K562 (cell line): ENCODE results near the gene RGS9. TPM values are rescaled to one million over a fixed set of nuclear protein-coding genes. Genes with fewer than 3 reads are reported as not detected.

Experiments
- ATAC-seq: fragments of 200-7000 bp; cut with Tn5 transposase; 3 replicates; pipeline ENCODE4 v1.9.1; 2020; ENCODE audit warnings: moderate library complexity
- BruUV-seq: library from RNA; stranded (reverse); fragments of 400-500 nt; replicated peaks from 2 replicates; lab custom pipeline; 2021; lab: Mats Ljungman, UMichigan
- CTCF ChIA-PET: fragments of 300-600 bp; formaldehyde crosslinking; extraction: SDS; loops from one replicate; lab custom pipeline; 2021; ENCODE audit warnings: low intra/inter-chr PET ratio; lab: Yijun Ruan, JAX
- POLR2A ChIA-PET: fragments of 300-600, 350-650 bp; sonication (Branson Sonifier 250); formaldehyde crosslinking; extraction: SDS; loops from one replicate; lab custom pipeline; 2021; ENCODE audit warnings: antibody characterized with exemption, inconsistent platforms; lab: Yijun Ruan, JAX
- DNase-seq, 4 experiments: peaks; one replicate each; pipeline versions ENCODE4 v3.0.0 to v3.0.0-alpha.2; 2011 to 2018; ENCODE audit warnings: low spot score in 3 of 4, mixed read lengths in 3 of 4; ENCODE audit errors: extremely low read depth in 1 of 4
- FAIRE-seq: peaks from 2 replicates; lab custom pipeline; 2011; peaks lifted over from hg19 to GRCh38; lab: Jason Lieb, UNC
- H2AFZ ChIP-seq: 2 replicates; pipeline ENCODE4 v1.6.0; 2011; ENCODE audit warnings: low read depth, low read length, control low read depth, inconsistent platforms
- H3K27ac ChIP-seq: fragments of 200-600 bp; 3 replicates; pipeline ENCODE4 v1.8.0; 2011; ENCODE audit warnings: low read depth, mild to moderate bottlenecking, control low read depth, inconsistent platforms, low read length, moderate library complexity, mixed read lengths; ENCODE audit errors: extremely low read depth
- H3K27me3 ChIP-seq, 2 experiments: fragments of 300-600 bp in 1 of 2; 2 replicates in 1 of 2; 3 replicates in 1 of 2; pipeline versions ENCODE4 v1.6.0 to v1.8.0; 2011; ENCODE audit warnings: inconsistent platforms in 2 of 2, low read length in 2 of 2, mild to moderate bottlenecking in 1 of 2, mixed read lengths in 1 of 2, moderate library complexity in 1 of 2; ENCODE audit not compliant: control insufficient read depth in 2 of 2, insufficient read depth in 2 of 2
- H3K36me3 ChIP-seq: fragments of 300-600 bp; 3 replicates; pipeline ENCODE4 v1.8.0; 2011; ENCODE audit warnings: mild to moderate bottlenecking, low read length, inconsistent platforms; ENCODE audit not compliant: control insufficient read depth, insufficient read depth
- H3K4me1 ChIP-seq, 2 experiments: fragments of 200-600 bp in 1 of 2; replicated peaks in 1 of 2; 2 replicates in 1 of 2; 3 replicates in 1 of 2; pipeline versions ENCODE4 v1.5.1 to v1.8.0; 2011; ENCODE audit warnings: inconsistent platforms in 2 of 2, low read length in 2 of 2, mild to moderate bottlenecking in 1 of 2, mixed read lengths in 1 of 2, moderate library complexity in 1 of 2; ENCODE audit not compliant: control insufficient read depth in 2 of 2, insufficient read depth in 2 of 2
- H3K4me2 ChIP-seq: 2 replicates; pipeline ENCODE4 v1.6.1; 2011; ENCODE audit warnings: low read length, control low read depth, inconsistent platforms, mixed read lengths; ENCODE audit not compliant: insufficient read depth
- H3K4me3 ChIP-seq: fragments of 200-600 bp; sonication (generic), shearing (Covaris generic); 2 replicates; pipeline ENCODE4 v1.5.1; 2016; ENCODE audit warnings: control low read depth, inconsistent platforms
- H3K79me2 ChIP-seq: fragments of 200-600 bp; 3 replicates; pipeline ENCODE4 v1.8.0; 2011; ENCODE audit warnings: low read length, inconsistent platforms; ENCODE audit not compliant: control insufficient read depth, insufficient read depth
- H3K9ac ChIP-seq, 2 experiments: 2 replicates each; pipeline versions ENCODE4 v1.6.0 to v1.6.1; 2011; ENCODE audit warnings: low read depth in 2 of 2, low read length in 2 of 2, control low read depth in 1 of 2, inconsistent platforms in 1 of 2, mild to moderate bottlenecking in 1 of 2, mixed read lengths in 1 of 2; ENCODE audit not compliant: insufficient read depth in 1 of 2
- H3K9me1 ChIP-seq: one replicate; pipeline ENCODE4 v1.6.0; 2011; ENCODE audit warnings: inconsistent platforms, mild to moderate bottlenecking, low read length, moderate library complexity; ENCODE audit not compliant: control insufficient read depth, insufficient read depth
- H3K9me3 ChIP-seq: replicated peaks from 2 replicates; pipeline ENCODE4 v1.5.1; 2011; ENCODE audit warnings: low read depth, low read length, inconsistent platforms; ENCODE audit not compliant: control insufficient read depth, insufficient read depth
- H4K20me1 ChIP-seq: replicated peaks from 2 replicates; pipeline ENCODE4 v1.6.1; 2011; ENCODE audit warnings: low read length, inconsistent platforms, mixed read lengths; ENCODE audit not compliant: control insufficient read depth, insufficient read depth
- HINFP ChIP-seq: fragments of 450-650 bp; conservative IDR thresholded peaks from 2 replicates; pipeline ENCODE4 v1.6.1; 2016; ENCODE audit warnings: missing genetic modification characterization, low read depth, mild to moderate bottlenecking, control low read depth, missing compliant biosample characterization
- LEF1 ChIP-seq: fragments of 450-650 bp; IDR thresholded peaks from 2 replicates; pipeline ENCODE4 v1.6.1; 2016; ENCODE audit warnings: mild to moderate bottlenecking
- RBM25 ChIP-seq: fragments of 200-400 bp; formaldehyde crosslinking; IDR thresholded peaks from 2 replicates; pipeline ENCODE4 v1.6.1; 2018; ENCODE audit warnings: low read length, low read depth, moderate library complexity; ENCODE audit not compliant: severe bottlenecking
- SMC3 ChIP-seq: conservative IDR thresholded peaks from 2 replicates; pipeline ENCODE4 v1.6.1; 2011; ENCODE audit warnings: low read depth, low read length, improper control_type of control experiment; ENCODE audit not compliant: insufficient read depth
- TBL1XR1 ChIP-seq, 2 experiments: IDR thresholded peaks; 2 replicates each; pipeline ENCODE4 v1.6.1; 2012; ENCODE audit warnings: improper control_type of control experiment in 2 of 2, low read length in 2 of 2, mild to moderate bottlenecking in 1 of 2
- ZFP36 ChIP-seq: fragments of 150-350 bp; IDR thresholded peaks from 2 replicates; pipeline ENCODE4 v1.6.1; 2018; ENCODE audit warnings: low read length, low read depth; ENCODE audit not compliant: partially characterized antibody
- ZNF696 ChIP-seq: fragments of 250-450 bp; sonication (Bioruptor Pico); conservative IDR thresholded peaks from 2 replicates; pipeline ENCODE4 v1.4.0; 2020; ENCODE audit warnings: mild to moderate bottlenecking, moderate library complexity
- ZZZ3 ChIP-seq: fragments of 450-650 bp; IDR thresholded peaks from 2 replicates; pipeline ENCODE4 v1.6.1; 2016; ENCODE audit warnings: antibody characterized with exemption, mild to moderate bottlenecking, moderate library complexity
- in situ Hi-C: fragments of 300-500 bp; cut with MboI; formaldehyde crosslinking; loops from 4 replicates; pipeline ENCODE4 v1.15.0; 2018; ENCODE audit warnings: inconsistent platforms, mixed read lengths
- intact Hi-C: fragments of 100-400 bp; cut with micrococcal nuclease; formaldehyde crosslinking; loops from 2 replicates; pipeline ENCODE4 v1.14.2; 2022
- polyA plus RNA-seq, 8 experiments: library from polyadenylated mRNA; depleted of rRNA in 4 of 8; stranded (reverse) in 5 of 8; unstranded in 3 of 8; fragments of >200 nt; fragmentation: Nextera tagmentation in 2 of 8; fragmentation: Illumina TruSeq in 1 of 8; extraction: Ambion mirVana in 2 of 8; extraction: Trizol in 1 of 8; gene quantifications; 2 replicates each; pipeline versions ENCODE4 v1.2.1 to v1.2.3, GENCODE V29; 2011 to 2014; ENCODE audit warnings: inconsistent platforms in 1 of 8, missing spikeins in 1 of 8
- total RNA-seq, 7 experiments: library from RNA; depleted of rRNA in 6 of 7; stranded (reverse); fragments of >200 nt in 6 of 7; fragmentation: Illumina TruSeq in 2 of 7; extraction: Trizol in 2 of 7; gene quantifications; 2 replicates each; pipeline versions ENCODE4 v1.2.1 to v1.2.3, GENCODE V29; 2011 to 2021; ENCODE audit warnings: low replicate concordance in 1 of 7
- TF ChIP-seq, protein P1 (sequence below), 2 experiments: fragments of 200-800 bp in 1 of 2; sonication (Bioruptor generic) in 1 of 2; sonication (generic) in 1 of 2; formaldehyde crosslinking in 1 of 2; IDR thresholded peaks in 1 of 2; conservative IDR thresholded peaks in 1 of 2; 2 replicates each; pipeline versions ENCODE4 v1.5.0 to v1.6.1; 2016 to 2020; ENCODE audit warnings: missing compliant biosample characterization in 1 of 2, missing genetic modification characterization in 1 of 2, missing genetic modification reagents in 1 of 2

The RGS9 gene
- total and polyA plus RNA-seq, 9 of the 15 experiments (the other 6 are each of a cell fraction or from before 2014, with no cell fraction given), result 0.18 to 1.4 (median 0.55) TPM

DNA sequence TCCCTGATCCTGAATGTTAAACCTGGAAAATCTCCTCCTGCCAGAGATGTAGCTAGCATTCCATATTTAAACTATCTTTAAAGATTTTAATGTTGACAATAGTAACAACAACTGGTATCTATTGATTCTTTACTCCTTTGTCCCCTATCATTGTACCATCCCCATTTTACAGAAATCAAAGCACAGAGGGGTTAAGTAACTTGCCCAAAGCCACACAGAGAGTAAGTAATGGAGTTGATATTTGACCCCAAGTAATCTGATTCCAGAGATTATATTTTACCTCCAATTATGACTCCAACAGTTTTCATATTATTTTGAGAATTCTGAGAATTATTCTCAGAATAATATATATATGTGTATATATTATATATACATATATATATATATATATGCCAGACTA lies 37.7 kb upstream of the RGS9 start:
- Histone ChIP-seq H2AFZ (no peak overlapping the region), H3K27me3 (peaks cover 3 to 16% of the 10 kb centered on the region in 2 experiments; a peak in 3 of 5 replicates), H3K9ac (no peak overlapping the region), H3K9me1 (no peaks in the 10 kb centered on the region), H3K4me1 (peaks cover 7 to 11% of the 10 kb centered on the region in 2 experiments; a peak in 3 of 5 replicates), H3K79me2 (no peaks in the 10 kb centered on the region), H3K4me2 (no peak overlapping the region), H3K27ac (no peak overlapping the region), H3K36me3 (no peaks in the 10 kb centered on the region), H3K4me3 (no peak overlapping the region), H4K20me1 (no peaks in the 10 kb centered on the region), H3K9me3 (no peaks in the 10 kb centered on the region)
- intact Hi-C loops (no loop called here), in situ Hi-C loops (no loop called here)
- CTCF ChIA-PET, result interaction anchor here (0.8 kb wide), 1 partner anchor 99 kb away, joined by 4 read pairs; no protein-coding TSS in a partner anchor
- DNase-seq (no peak), FAIRE-seq (no peak), ATAC-seq (no peak)
- POLR2A ChIA-PET, result interaction anchor here (0.6 to 1.3 kb wide), 5 partner anchors 11 to 213 kb away, joined by 3 to 6 read pairs (median 3); no protein-coding TSS in a partner anchor
- TF ChIP-seq ZNF696 (CRISPR knock-in tag) (no peak), HINFP (tag) (no peak), SMC3 (no peak), RBM25 (peak; percentile 69), ZFP36 (peak; percentile 32), TBL1XR1 (IDR thresholded peaks at IDR 0.05; ENCODE audit: low read length in 2 of 2) (no peak), ZZZ3 (no peak), LEF1 (no peak)
- TF ChIP-seq, protein P1, sequence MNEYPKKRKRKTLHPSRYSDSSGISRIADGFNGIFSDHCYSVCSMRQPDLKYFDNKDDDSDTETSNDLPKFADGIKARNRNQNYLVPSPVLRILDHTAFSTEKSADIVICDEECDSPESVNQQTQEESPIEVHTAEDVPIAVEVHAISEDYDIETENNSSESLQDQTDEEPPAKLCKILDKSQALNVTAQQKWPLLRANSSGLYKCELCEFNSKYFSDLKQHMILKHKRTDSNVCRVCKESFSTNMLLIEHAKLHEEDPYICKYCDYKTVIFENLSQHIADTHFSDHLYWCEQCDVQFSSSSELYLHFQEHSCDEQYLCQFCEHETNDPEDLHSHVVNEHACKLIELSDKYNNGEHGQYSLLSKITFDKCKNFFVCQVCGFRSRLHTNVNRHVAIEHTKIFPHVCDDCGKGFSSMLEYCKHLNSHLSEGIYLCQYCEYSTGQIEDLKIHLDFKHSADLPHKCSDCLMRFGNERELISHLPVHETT (CRISPR knock-in tag; conservative IDR thresholded peaks at IDR 0.05 in 1 of 2, IDR thresholded peaks at IDR 0.05 in 1 of 2), result no peak
- BruUV-seq, result no TSS peak
